Endothelial cell (in vitro differentiated cells): Measurements from ENCODE around the gene CPT1A. TPM values are rescaled to one million over a fixed set of nuclear protein-coding genes. Genes with fewer than 3 reads are reported as not detected.
A peak's percentile ranks its signal among the peaks of the same experiment; 100 is the strongest.

Source experiments
- DNase-seq: peaks from one replicate; pipeline ENCODE4 v3.0.0; 2021; ENCODE audit warnings: low spot score
- H3K27ac Mint-ChIP-seq: one replicate; pipeline ENCODE4 v1.8.0; 2021; ENCODE audit warnings: mixed read lengths, inconsistent platforms; ENCODE audit not compliant: unreplicated experiment
- H3K27me3 Mint-ChIP-seq: one replicate; pipeline ENCODE4 v1.8.0; 2021; ENCODE audit warnings: mild to moderate bottlenecking, moderate library complexity, mixed read lengths, inconsistent platforms; ENCODE audit not compliant: unreplicated experiment
- H3K36me3 Mint-ChIP-seq: one replicate; pipeline ENCODE4 v1.8.0; 2021; ENCODE audit warnings: mild to moderate bottlenecking, low read depth, mixed read lengths, inconsistent platforms; ENCODE audit not compliant: unreplicated experiment
- H3K4me1 Mint-ChIP-seq: one replicate; pipeline ENCODE4 v1.8.0; 2021; ENCODE audit warnings: mild to moderate bottlenecking, mixed read lengths, inconsistent platforms; ENCODE audit not compliant: unreplicated experiment
- H3K4me3 Mint-ChIP-seq: one replicate; pipeline ENCODE4 v1.8.0; 2021; ENCODE audit warnings: mild to moderate bottlenecking, mixed read lengths, inconsistent platforms; ENCODE audit not compliant: unreplicated experiment
- H3K9me3 Mint-ChIP-seq: one replicate; pipeline ENCODE4 v1.8.0; 2021; ENCODE audit warnings: mixed read lengths, inconsistent platforms; ENCODE audit not compliant: unreplicated experiment
- total RNA-seq: library from RNA; stranded (reverse); fragmentation: NEBNext Ultra II Directional; extraction: Animal tissue kit (Norgen Biotek cat#: 25700); gene quantifications from one replicate; pipeline ENCODE4 v1.2.1, GENCODE V29; 2021; ENCODE audit not compliant: unreplicated experiment
- TF ChIP-seq, protein P1 (sequence below): fragments of 200-600 bp; sonication (generic); IDR thresholded peaks from one replicate; pipeline ENCODE4 v1.5.0; 2021; ENCODE audit warnings: antibody characterized with exemption; ENCODE audit not compliant: unreplicated experiment

The CPT1A gene
- total RNA-seq, 1 donor from 2014 or later, result 0.36 TPM

DNA sequence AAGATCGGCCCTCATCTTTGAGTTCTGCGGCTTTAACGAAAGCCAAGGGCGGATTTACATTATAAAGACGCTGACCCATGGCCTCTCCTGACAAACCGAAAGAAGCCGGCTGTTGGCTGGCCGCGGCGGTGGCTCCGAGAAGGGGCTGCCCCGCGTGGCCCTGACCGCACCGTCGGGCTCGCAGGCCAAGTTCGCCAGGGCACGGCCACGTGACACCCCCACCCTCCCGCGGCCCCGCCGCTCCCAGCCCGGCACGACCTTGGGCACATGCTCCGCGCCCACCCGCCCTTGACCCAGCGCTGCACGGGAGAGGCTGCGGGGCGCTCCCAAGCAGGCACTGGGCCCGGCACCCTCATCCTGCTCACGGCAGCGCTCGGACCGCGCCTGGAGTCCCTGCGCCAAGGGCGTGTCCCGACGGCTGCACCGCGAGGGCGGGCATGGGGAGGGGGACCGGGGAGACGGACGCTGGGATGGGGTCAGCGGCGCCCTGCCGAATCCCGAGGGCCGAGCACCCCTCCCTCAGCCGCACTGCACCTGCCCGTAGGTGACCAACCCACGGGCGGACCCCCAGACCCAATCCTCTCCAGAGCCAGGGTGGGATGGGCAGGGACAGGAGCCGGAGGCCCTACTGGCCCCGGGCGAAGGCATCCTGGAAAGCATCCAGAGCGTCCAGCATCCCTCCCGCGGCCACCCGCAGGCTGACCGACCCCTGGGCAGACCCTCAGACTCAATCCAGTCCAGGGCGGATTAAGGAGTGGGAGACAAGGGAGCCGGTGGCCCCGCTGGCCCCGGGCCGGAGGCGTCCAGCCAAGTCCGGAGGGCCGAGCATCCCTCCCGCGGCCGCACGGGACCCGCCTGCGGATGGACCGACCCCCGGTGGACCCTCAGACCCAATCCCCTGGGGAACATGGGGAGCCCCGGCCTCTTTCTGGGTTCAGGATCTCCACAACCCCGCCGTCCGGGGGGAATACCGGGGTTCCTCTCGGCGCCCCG, 759 bp downstream of the CPT1A start:
- H3K4me1 Mint-ChIP-seq, result peaks cover 10% of the 10 kb centered on the region
- TF ChIP-seq, protein P1, sequence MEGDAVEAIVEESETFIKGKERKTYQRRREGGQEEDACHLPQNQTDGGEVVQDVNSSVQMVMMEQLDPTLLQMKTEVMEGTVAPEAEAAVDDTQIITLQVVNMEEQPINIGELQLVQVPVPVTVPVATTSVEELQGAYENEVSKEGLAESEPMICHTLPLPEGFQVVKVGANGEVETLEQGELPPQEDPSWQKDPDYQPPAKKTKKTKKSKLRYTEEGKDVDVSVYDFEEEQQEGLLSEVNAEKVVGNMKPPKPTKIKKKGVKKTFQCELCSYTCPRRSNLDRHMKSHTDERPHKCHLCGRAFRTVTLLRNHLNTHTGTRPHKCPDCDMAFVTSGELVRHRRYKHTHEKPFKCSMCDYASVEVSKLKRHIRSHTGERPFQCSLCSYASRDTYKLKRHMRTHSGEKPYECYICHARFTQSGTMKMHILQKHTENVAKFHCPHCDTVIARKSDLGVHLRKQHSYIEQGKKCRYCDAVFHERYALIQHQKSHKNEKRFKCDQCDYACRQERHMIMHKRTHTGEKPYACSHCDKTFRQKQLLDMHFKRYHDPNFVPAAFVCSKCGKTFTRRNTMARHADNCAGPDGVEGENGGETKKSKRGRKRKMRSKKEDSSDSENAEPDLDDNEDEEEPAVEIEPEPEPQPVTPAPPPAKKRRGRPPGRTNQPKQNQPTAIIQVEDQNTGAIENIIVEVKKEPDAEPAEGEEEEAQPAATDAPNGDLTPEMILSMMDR, result no peak
- H3K4me3 Mint-ChIP-seq, result no peak overlapping the region
- peak; percentile 18 for DNase-seq
- H3K27ac Mint-ChIP-seq, result no peak overlapping the region
- H3K9me3 Mint-ChIP-seq, result no peaks in the 10 kb centered on the region
- H3K27me3 Mint-ChIP-seq, result peaks cover 14% of the 10 kb centered on the region
- peaks cover 3% of the 10 kb centered on the region for H3K36me3 Mint-ChIP-seq

DNA sequence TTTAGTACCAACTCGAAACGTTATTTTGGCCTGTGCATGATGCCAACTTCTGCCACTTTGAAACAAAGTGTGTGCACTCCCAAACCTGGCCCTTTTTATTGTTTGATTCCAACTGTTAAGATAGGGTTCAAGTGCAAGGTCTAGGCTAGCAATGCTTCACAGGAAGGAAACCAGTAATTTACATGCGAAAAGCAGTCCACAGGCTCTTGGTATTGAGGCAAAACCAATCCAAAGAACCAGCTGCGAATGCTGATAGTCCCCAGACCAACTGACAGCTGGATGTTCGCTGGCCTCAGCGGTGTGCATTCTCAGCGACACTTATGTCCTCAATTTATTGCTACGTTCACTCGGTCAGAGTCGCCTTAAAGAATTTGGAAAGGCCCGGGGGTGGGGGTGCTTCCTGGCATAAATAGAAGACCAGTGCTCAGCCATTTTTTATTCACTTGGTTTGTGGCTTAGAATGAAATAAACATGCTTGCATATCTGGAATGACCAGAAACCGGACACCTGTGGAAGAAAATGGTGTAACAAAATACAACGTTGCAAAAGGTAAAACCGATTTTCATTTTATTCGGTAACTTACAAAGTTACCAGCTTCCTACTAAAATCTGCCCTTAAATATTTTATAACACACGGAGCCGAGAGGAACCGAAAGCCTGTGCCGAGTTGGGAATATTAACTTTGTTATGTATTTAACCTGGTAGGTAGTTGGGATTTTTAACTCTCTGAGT, 1.6 kb downstream of the CPT1A start:
- H3K27ac Mint-ChIP-seq, result no peak overlapping the region
- peaks cover 3% of the 10 kb centered on the region for H3K36me3 Mint-ChIP-seq

DNA sequence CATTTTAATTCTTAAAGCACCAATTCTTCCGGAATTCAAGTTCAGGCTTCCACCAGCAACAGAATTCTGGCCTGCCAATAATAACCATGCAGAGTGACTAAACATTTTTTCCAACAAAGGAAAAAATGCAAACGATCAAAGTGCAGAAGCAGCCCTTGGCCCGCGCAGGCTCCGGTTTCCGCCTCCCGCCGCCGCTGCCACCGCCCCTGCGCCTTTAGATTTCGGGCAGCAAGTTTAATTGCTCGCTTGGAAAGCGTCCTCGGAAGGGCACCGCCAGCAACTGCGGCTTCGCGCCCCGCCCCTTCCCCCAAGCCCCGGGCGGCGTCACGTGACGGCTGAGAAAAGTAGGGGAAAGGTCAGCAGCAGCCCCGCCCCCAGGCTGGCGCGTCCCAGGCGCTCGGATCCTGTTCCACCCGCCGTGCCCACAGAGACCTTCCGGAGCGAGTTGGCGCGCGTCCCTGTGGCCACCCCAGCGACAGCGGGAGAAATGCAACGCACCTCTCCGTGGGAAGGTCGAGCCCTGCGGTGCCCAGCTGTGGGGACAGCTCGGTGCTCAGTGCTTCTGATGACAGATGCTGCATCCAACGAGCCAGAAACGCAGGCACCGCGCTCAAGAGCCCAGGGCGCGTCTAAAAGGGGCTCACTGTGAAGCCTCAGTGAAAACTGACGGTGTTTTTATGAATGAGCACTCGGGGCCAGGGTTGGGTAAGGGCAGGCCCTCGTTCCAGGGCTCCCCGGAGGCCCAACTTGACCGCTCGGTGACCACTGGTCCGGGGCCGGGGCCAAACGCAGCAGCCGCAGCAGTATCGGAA, 2.5 kb downstream of the CPT1A start:
- peak; percentile 89 for DNase-seq
- peaks cover 14% of the 10 kb centered on the region for H3K27me3 Mint-ChIP-seq
- H3K27ac Mint-ChIP-seq, result no peak overlapping the region
- H3K4me3 Mint-ChIP-seq, result peak overlapping the region; percentile 76
- peaks cover 3% of the 10 kb centered on the region for H3K36me3 Mint-ChIP-seq
- H3K4me1 Mint-ChIP-seq, result peaks cover 9% of the 10 kb centered on the region
- no peaks in the 10 kb centered on the region for H3K9me3 Mint-ChIP-seq
- TF ChIP-seq, protein P1, result no peak

More for the DNA sequence above, 1.6 kb downstream of the CPT1A start:
- Mint-ChIP-seq H3K4me3 (no peak overlapping the region), H3K27me3 (peaks cover 14% of the 10 kb centered on the region), H3K9me3 (no peaks in the 10 kb centered on the region), H3K4me1 (peaks cover 10% of the 10 kb centered on the region)
- TF ChIP-seq, protein P1, result no peak
- DNase-seq, result no peak

DNA sequence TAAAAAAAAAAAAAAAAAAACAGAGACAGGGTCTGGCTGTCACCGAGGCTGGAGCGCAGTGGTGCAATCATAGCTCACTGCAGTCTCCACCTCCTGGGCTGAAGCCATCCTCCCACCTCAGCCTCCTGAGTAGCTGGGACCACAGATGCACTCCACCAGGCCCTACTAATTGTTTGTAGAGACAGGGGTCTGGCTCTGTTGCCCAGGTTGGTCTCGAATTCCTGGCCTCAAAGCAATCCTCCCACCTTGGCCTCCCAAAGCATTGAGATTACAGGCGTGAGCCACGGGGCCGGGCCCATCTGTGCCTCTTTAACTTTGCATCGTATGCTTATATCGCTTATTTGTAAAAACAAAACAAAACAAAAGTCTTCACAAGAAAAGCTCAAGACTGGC, 3.1 kb downstream of the CPT1A start:
- Mint-ChIP-seq H3K36me3 (peaks cover 3% of the 10 kb centered on the region), H3K9me3 (no peaks in the 10 kb centered on the region), H3K4me1 (peaks cover 7% of the 10 kb centered on the region), H3K4me3 (no peak overlapping the region), H3K27me3 (peaks cover 14% of the 10 kb centered on the region), H3K27ac (no peak overlapping the region)
- DNase-seq, result no peak
- TF ChIP-seq, protein P1, result no peak
